Activated naive CD8-positive, alpha-beta T cell treated with anti-CD3 and anti-CD28 coated beads for 36 hours (primary cell): ENCODE results near the gene PI3. TPM values are rescaled to one million over a fixed set of nuclear protein-coding genes. Genes with fewer than 3 reads are reported as not detected.

Source experiments
- DNase-seq: peaks from one replicate; pipeline ENCODE4 v3.0.0; 2021
- H3K27ac Mint-ChIP-seq: one replicate; pipeline ENCODE4 v1.8.0; 2022; ENCODE audit warnings: mild to moderate bottlenecking, moderate library complexity, mixed read lengths
- H3K27me3 Mint-ChIP-seq: one replicate; pipeline ENCODE4 v1.8.0; 2022; ENCODE audit warnings: mild to moderate bottlenecking, mixed read lengths
- H3K36me3 Mint-ChIP-seq: one replicate; pipeline ENCODE4 v1.8.0; 2021; ENCODE audit warnings: mild to moderate bottlenecking, mixed read lengths
- H3K4me1 Mint-ChIP-seq: one replicate; pipeline ENCODE4 v1.8.0; 2021; ENCODE audit warnings: mixed read lengths
- H3K4me3 Mint-ChIP-seq: one replicate; pipeline ENCODE4 v1.8.0; 2022; ENCODE audit warnings: mild to moderate bottlenecking, moderate library complexity, mixed read lengths
- H3K9me3 Mint-ChIP-seq: one replicate; pipeline ENCODE4 v1.8.0; 2022; ENCODE audit warnings: mixed read lengths
- total RNA-seq, 2 experiments: library from RNA; stranded (reverse); gene quantifications; one replicate each; pipeline ENCODE4 v1.2.3, GENCODE V29; 2021

PI3 gene
- total RNA-seq, 2 experiments from 2014 or later: not detected

GRCh38 chr20:45163083-45163803 lies 11.5 kb upstream of the PI3 start:
- no peak overlapping the region for H3K27ac Mint-ChIP-seq
- H3K9me3 Mint-ChIP-seq: peaks cover 28% of the 10 kb centered on the region
- no peaks in the 10 kb centered on the region for H3K4me1 Mint-ChIP-seq
- no peak for DNase-seq
- peaks cover 62% of the 10 kb centered on the region for H3K27me3 Mint-ChIP-seq
- no peak overlapping the region for H3K4me3 Mint-ChIP-seq
- H3K36me3 Mint-ChIP-seq: peaks cover 2% of the 10 kb centered on the region

GRCh38 chr20:45164906-45165305 lies 9.8 kb upstream of the PI3 start:
- H3K27ac Mint-ChIP-seq: no peak overlapping the region
- no peaks in the 10 kb centered on the region for H3K4me1 Mint-ChIP-seq
- no peak overlapping the region for H3K4me3 Mint-ChIP-seq
- H3K9me3 Mint-ChIP-seq: peaks cover 18% of the 10 kb centered on the region
- no peaks in the 10 kb centered on the region for H3K36me3 Mint-ChIP-seq
- peaks cover 54% of the 10 kb centered on the region for H3K27me3 Mint-ChIP-seq
- no peak for DNase-seq

- Mint-ChIP-seq H3K9me3 (peaks cover 6% of the 10 kb centered on the region), H3K27ac (no peak overlapping the region), H3K4me3 (no peak overlapping the region), H3K27me3 (peaks cover 25% of the 10 kb centered on the region), H3K36me3 (no peaks in the 10 kb centered on the region), H3K4me1 (peaks cover 3% of the 10 kb centered on the region)
- DNase-seq: no peak
Observed at GRCh38 chr20:45173522-45173921, 1.2 kb upstream of the PI3 start.

- H3K27ac Mint-ChIP-seq: no peak overlapping the region
- H3K36me3 Mint-ChIP-seq: no peaks in the 10 kb centered on the region
Observed at GRCh38 chr20:45176526-45177267, 2.0 kb downstream of the PI3 start.

GRCh38 chr20:45179166-45179565 lies 4.5 kb downstream of the PI3 start:
- no peaks in the 10 kb centered on the region for H3K4me1 Mint-ChIP-seq
- no peak for DNase-seq
- no peaks in the 10 kb centered on the region for H3K9me3 Mint-ChIP-seq
- H3K27me3 Mint-ChIP-seq: peaks cover 13% of the 10 kb centered on the region
- no peak overlapping the region for H3K27ac Mint-ChIP-seq
- H3K4me3 Mint-ChIP-seq: no peak overlapping the region
- no peaks in the 10 kb centered on the region for H3K36me3 Mint-ChIP-seq

More at GRCh38 chr20:45176526-45177267, 2.0 kb downstream of the PI3 start:
- H3K4me1 Mint-ChIP-seq: peaks cover 3% of the 10 kb centered on the region
- no peaks in the 10 kb centered on the region for H3K9me3 Mint-ChIP-seq
- DNase-seq: no peak
- no peak overlapping the region for H3K4me3 Mint-ChIP-seq
- H3K27me3 Mint-ChIP-seq: peaks cover 22% of the 10 kb centered on the region

GRCh38 chr20:45181639-45182038 lies 6.9 kb downstream of the PI3 start:
- no peaks in the 10 kb centered on the region for H3K36me3 Mint-ChIP-seq
- H3K27me3 Mint-ChIP-seq: peaks cover 8% of the 10 kb centered on the region
- H3K27ac Mint-ChIP-seq: no peak overlapping the region
- H3K4me1 Mint-ChIP-seq: no peaks in the 10 kb centered on the region
- no peak overlapping the region for H3K4me3 Mint-ChIP-seq
- H3K9me3 Mint-ChIP-seq: no peaks in the 10 kb centered on the region
- DNase-seq: no peak

DNA sequence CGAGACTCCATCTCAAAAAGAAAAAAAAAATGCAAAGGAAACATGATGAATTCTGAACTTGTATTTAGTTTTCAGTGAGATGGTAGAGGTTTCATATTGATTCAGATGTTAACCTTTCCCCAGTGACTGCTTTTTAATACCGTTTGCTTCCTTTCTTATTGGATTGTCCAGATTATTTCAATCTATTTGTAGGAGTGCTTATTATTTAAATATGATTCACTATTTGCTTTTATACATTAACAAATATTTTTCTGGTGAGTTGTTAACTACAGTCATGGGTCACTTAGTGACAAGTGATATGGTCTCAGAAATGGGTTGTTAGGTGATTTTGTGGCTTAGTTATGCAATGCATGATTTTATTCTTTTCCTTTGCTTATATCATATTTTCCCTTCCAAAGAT lies 8.4 kb downstream of the PI3 start:
- Mint-ChIP-seq H3K4me3 (no peak overlapping the region), H3K9me3 (no peaks in the 10 kb centered on the region), H3K36me3 (no peaks in the 10 kb centered on the region), H3K27me3 (peaks cover 3% of the 10 kb centered on the region), H3K27ac (no peak overlapping the region), H3K4me1 (no peaks in the 10 kb centered on the region)
- DNase-seq: no peak

DNA sequence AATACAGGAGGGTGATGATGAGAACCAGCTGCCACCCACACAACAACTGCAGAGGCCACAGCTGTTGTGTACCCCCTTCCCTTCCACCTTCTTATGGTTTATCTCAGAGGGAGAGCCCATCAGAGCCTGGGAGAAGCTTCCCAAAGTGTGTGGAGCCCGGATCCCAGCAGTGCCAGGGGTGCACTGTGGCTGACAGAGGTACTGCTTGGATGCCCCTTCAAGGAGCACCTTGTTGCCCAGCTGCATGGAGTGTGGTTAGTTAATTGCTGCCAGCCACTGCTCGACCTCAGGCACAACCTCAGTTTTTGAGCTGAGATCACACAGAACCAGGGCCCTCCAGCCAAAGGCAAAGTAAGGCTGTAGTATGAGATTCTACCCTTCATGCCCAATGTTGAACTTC lies 13.0 kb downstream of the PI3 start:
- Mint-ChIP-seq H3K4me3 (no peak overlapping the region), H3K4me1 (no peaks in the 10 kb centered on the region), H3K9me3 (no peaks in the 10 kb centered on the region), H3K36me3 (no peaks in the 10 kb centered on the region), H3K27me3 (peaks cover 6% of the 10 kb centered on the region), H3K27ac (no peak overlapping the region)
- DNase-seq: no peak

DNA sequence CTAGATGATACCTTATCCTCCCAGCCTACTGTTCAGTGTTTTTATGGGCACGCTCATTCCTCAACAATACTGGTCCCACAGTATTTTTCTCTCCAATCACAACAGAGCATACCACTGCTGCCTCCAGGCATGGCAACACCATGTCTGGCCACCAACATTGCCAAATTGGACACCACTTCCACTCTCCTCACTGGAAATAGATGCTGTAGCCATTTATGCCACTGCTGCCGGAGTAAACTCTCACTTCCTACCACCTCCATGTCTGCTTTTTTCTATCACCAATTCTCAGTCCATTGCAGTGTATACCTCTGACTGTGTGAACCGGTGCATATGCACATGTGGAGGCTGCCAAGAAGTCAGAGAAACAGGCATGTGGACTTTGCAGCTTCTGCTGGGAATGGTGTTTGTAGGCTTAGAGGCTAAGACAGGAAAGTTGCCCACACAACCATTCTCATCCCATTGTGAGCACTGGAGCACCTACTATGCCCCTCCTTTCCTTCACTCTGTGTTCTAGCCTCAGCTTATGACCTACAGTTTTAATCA lies 14.4 kb downstream of the PI3 start:
- H3K27ac Mint-ChIP-seq: no peak overlapping the region
- H3K4me3 Mint-ChIP-seq: no peak overlapping the region
- H3K9me3 Mint-ChIP-seq: no peaks in the 10 kb centered on the region
- H3K27me3 Mint-ChIP-seq: peaks cover 7% of the 10 kb centered on the region
- no peaks in the 10 kb centered on the region for H3K36me3 Mint-ChIP-seq
- no peak for DNase-seq
- no peaks in the 10 kb centered on the region for H3K4me1 Mint-ChIP-seq

DNA sequence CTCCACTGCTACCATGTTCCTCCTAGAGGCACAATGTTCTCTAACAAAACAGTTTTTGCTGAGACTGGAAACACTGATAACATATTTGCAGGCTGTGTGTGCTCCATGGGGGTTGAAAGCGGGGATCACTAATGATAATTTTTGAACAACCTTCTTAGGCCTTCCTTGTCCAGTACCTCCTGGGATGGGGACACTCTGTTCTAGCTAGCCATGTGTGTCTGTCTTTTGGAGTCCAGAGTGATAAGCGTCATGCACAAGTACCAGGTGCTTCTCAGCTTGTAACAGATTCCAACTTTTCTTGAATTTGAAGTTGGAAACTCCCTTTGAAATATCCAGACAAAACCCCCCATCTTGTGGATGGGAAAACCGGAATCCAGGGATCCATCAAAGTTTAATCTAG lies 15.2 kb downstream of the PI3 start:
- Mint-ChIP-seq H3K4me1 (no peaks in the 10 kb centered on the region), H3K36me3 (no peaks in the 10 kb centered on the region), H3K27ac (no peak overlapping the region), H3K9me3 (no peaks in the 10 kb centered on the region), H3K27me3 (peaks cover 9% of the 10 kb centered on the region), H3K4me3 (no peak overlapping the region)
- DNase-seq: no peak

DNA sequence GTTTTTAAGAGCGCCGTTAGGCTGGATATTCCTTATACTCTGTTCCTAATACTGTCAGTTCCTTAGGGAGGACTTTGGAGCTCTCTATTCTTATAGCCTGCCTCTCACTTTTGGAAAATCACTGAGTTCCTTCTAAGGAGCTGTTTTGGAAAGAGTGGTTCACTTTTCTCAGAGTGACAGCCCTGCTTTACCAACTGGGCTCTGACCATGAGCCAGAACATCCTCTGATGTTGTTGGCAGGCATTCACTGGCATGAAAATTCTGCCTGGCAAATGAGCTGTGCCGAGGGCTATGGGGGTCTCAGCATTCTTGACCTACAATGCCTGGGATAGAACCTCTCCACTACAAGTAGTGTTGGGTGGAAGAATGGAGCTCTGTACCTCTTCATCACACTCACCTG lies 17.2 kb downstream of the PI3 start:
- DNase-seq: no peak
- H3K9me3 Mint-ChIP-seq: peaks cover 2% of the 10 kb centered on the region
- H3K27me3 Mint-ChIP-seq: peaks cover 6% of the 10 kb centered on the region
- H3K36me3 Mint-ChIP-seq: no peaks in the 10 kb centered on the region
- no peak overlapping the region for H3K27ac Mint-ChIP-seq
- H3K4me3 Mint-ChIP-seq: no peak overlapping the region
- H3K4me1 Mint-ChIP-seq: no peaks in the 10 kb centered on the region

DNA sequence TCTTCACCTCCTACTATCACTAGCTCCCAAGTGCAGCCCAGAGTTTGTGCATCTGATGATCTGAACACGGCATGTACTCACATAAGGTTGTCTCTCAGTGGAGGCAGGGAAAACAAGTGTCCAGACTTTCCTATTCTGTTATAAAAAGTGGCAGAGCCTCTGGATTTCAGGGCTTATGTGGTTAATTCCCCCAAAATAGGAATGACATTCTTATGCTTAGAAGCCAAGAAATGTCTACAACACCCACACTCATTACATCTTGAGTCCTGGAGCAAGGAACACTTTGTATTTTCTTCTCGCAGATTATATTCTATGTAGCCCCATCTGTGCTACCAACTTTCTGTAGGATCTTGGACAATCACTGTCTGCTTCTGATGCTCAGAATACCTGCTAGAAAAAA lies 18.6 kb downstream of the PI3 start:
- H3K36me3 Mint-ChIP-seq: no peaks in the 10 kb centered on the region
- H3K27ac Mint-ChIP-seq: no peak overlapping the region
- H3K4me3 Mint-ChIP-seq: no peak overlapping the region
- H3K4me1 Mint-ChIP-seq: no peaks in the 10 kb centered on the region
- H3K9me3 Mint-ChIP-seq: peaks cover 2% of the 10 kb centered on the region
- DNase-seq: no peak
- H3K27me3 Mint-ChIP-seq: peaks cover 10% of the 10 kb centered on the region

- Mint-ChIP-seq H3K27ac (no peak within 1 kb of the TSS), H3K4me3 (no peak within 1 kb of the TSS), H3K27me3 (peaks cover 59% of the 10 kb centered on the region), H3K36me3 (no peaks in the 10 kb centered on the region), H3K4me1 (no peaks in the 10 kb centered on the region), H3K9me3 (peaks cover 5% of the 10 kb centered on the region)
- no peak for DNase-seq
Observed at GRCh38 chr20:45206725-45207124, 32.0 kb downstream of the PI3 start, which contains the start of gene SEMG1. Gene SEMG1, plus strand, starts transcription at chr20:45207033. Its CDS starts 21 bp downstream, at chr20:45207054.

GRCh38 chr20:45209924-45210323 lies 35.2 kb downstream of the PI3 start:
- Mint-ChIP-seq H3K27ac (no peak overlapping the region), H3K36me3 (no peaks in the 10 kb centered on the region), H3K4me1 (no peaks in the 10 kb centered on the region), H3K4me3 (no peak overlapping the region), H3K27me3 (peaks cover 66% of the 10 kb centered on the region), H3K9me3 (no peaks in the 10 kb centered on the region)
- no peak for DNase-seq

- H3K9me3 Mint-ChIP-seq: no peaks in the 10 kb centered on the region
- H3K27ac Mint-ChIP-seq: no peak overlapping the region
- H3K4me3 Mint-ChIP-seq: no peak overlapping the region
- no peaks in the 10 kb centered on the region for H3K4me1 Mint-ChIP-seq
- no peaks in the 10 kb centered on the region for H3K36me3 Mint-ChIP-seq
- peaks cover 52% of the 10 kb centered on the region for H3K27me3 Mint-ChIP-seq
- no peak for DNase-seq
Observed at GRCh38 chr20:45211569-45212474, 37.1 kb downstream of the PI3 start.
